ENCODE data around the gene RFT1. TPM values are rescaled to one million over a fixed set of nuclear protein-coding genes. Genes with fewer than 3 reads are reported as not detected.

Gene RFT1
- total RNA-seq, 1 donor from 2014 or later = 32.4 TPM

GRCh38 chr3:53174346-53175250, 44.4 kb upstream of the RFT1 start:
- DNase-seq (ENCODE audit: low read depth, low spot score) = no peak

GRCh38 chr3:53173107-53173506, 42.9 kb upstream of the RFT1 start:
- no peak overlapping the region for H3K27ac Mint-ChIP-seq (ENCODE audit: unreplicated experiment)
- no peaks in the 10 kb centered on the region for H3K27me3 Mint-ChIP-seq (ENCODE audit: low read depth)
- peaks cover 35% of the 10 kb centered on the region for H3K4me1 Mint-ChIP-seq
- H3K9me3 Mint-ChIP-seq = no peaks in the 10 kb centered on the region
- no peak for DNase-seq (ENCODE audit: low read depth, low spot score)
- no peak overlapping the region for H3K4me3 Mint-ChIP-seq
- no peak for TF ChIP-seq CTCF (conservative IDR thresholded peaks at IDR 0.05)
- H3K36me3 Mint-ChIP-seq (ENCODE audit: low read depth) = no peaks in the 10 kb centered on the region

More at GRCh38 chr3:53174346-53175250, 44.4 kb upstream of the RFT1 start:
- no peaks in the 10 kb centered on the region for H3K27me3 Mint-ChIP-seq (ENCODE audit: low read depth)
- TF ChIP-seq CTCF (conservative IDR thresholded peaks at IDR 0.05) = no peak
- no peaks in the 10 kb centered on the region for H3K9me3 Mint-ChIP-seq
- peaks cover 24% of the 10 kb centered on the region for H3K4me1 Mint-ChIP-seq
- H3K27ac Mint-ChIP-seq (ENCODE audit: unreplicated experiment) = no peak overlapping the region
- no peak overlapping the region for H3K4me3 Mint-ChIP-seq
- no peaks in the 10 kb centered on the region for H3K36me3 Mint-ChIP-seq (ENCODE audit: low read depth)

GRCh38 chr3:53171827-53172505, 41.7 kb upstream of the RFT1 start:
- Mint-ChIP-seq H3K27ac (ENCODE audit: unreplicated experiment) (peak overlapping the region; percentile 78), H3K4me3 (no peak overlapping the region), H3K36me3 (ENCODE audit: low read depth) (no peaks in the 10 kb centered on the region), H3K4me1 (peaks cover 45% of the 10 kb centered on the region), H3K27me3 (ENCODE audit: low read depth) (no peaks in the 10 kb centered on the region), H3K9me3 (no peaks in the 10 kb centered on the region)
- no peak for DNase-seq (ENCODE audit: low read depth, low spot score)
- no peak for TF ChIP-seq CTCF (conservative IDR thresholded peaks at IDR 0.05)

GRCh38 chr3:53171064-53171418, 40.8 kb upstream of the RFT1 start:
- H3K36me3 Mint-ChIP-seq (ENCODE audit: low read depth) = no peaks in the 10 kb centered on the region
- TF ChIP-seq CTCF (conservative IDR thresholded peaks at IDR 0.05) = no peak
- H3K4me3 Mint-ChIP-seq = peak overlapping the region; percentile 32
- peak overlapping the region; percentile 85 for H3K27ac Mint-ChIP-seq (ENCODE audit: unreplicated experiment)
- DNase-seq (ENCODE audit: low read depth, low spot score) = peak; percentile 24
- no peaks in the 10 kb centered on the region for H3K9me3 Mint-ChIP-seq
- no peaks in the 10 kb centered on the region for H3K27me3 Mint-ChIP-seq (ENCODE audit: low read depth)
- peaks cover 45% of the 10 kb centered on the region for H3K4me1 Mint-ChIP-seq

- TF ChIP-seq CTCF (conservative IDR thresholded peaks at IDR 0.05) = no peak
- no peaks in the 10 kb centered on the region for H3K27me3 Mint-ChIP-seq (ENCODE audit: low read depth)
- H3K36me3 Mint-ChIP-seq (ENCODE audit: low read depth) = no peaks in the 10 kb centered on the region
- DNase-seq (ENCODE audit: low read depth, low spot score) = no peak
- H3K4me3 Mint-ChIP-seq = peak overlapping the region; percentile 32
- H3K27ac Mint-ChIP-seq (ENCODE audit: unreplicated experiment) = peak overlapping the region; percentile 76
- no peaks in the 10 kb centered on the region for H3K9me3 Mint-ChIP-seq
- peaks cover 45% of the 10 kb centered on the region for H3K4me1 Mint-ChIP-seq
These were observed 40.3 kb upstream of the RFT1 start for GRCh38 chr3:53170325-53171063.

Measured in neural crest cell (in vitro differentiated cells).